Middle frontal gyrus (tissue), 1 donor: ENCODE data around the gene CDH18.

ENCODE experiments used
- DNase-seq: peaks from one replicate; pipeline ENCODE4 v3.0.0-alpha.2; 2015; ENCODE audit warnings: low spot score; ENCODE audit errors: extremely low spot score

CDH18 gene, protein sequence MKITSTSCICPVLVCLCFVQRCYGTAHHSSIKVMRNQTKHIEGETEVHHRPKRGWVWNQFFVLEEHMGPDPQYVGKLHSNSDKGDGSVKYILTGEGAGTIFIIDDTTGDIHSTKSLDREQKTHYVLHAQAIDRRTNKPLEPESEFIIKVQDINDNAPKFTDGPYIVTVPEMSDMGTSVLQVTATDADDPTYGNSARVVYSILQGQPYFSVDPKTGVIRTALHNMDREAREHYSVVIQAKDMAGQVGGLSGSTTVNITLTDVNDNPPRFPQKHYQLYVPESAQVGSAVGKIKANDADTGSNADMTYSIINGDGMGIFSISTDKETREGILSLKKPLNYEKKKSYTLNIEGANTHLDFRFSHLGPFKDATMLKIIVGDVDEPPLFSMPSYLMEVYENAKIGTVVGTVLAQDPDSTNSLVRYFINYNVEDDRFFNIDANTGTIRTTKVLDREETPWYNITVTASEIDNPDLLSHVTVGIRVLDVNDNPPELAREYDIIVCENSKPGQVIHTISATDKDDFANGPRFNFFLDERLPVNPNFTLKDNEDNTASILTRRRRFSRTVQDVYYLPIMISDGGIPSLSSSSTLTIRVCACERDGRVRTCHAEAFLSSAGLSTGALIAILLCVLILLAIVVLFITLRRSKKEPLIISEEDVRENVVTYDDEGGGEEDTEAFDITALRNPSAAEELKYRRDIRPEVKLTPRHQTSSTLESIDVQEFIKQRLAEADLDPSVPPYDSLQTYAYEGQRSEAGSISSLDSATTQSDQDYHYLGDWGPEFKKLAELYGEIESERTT

GRCh38 chr5:19987612-19988361, at the start of gene CDH18:
CDH18 (minus strand) TSS chr5:19988200; CDS start chr5:19838986, 149,214 bp downstream.
- DNase-seq = peak; percentile 71

GRCh38 chr5:20034717-20035116, 46.7 kb upstream of the CDH18 start:
- DNase-seq = no peak

DNA sequence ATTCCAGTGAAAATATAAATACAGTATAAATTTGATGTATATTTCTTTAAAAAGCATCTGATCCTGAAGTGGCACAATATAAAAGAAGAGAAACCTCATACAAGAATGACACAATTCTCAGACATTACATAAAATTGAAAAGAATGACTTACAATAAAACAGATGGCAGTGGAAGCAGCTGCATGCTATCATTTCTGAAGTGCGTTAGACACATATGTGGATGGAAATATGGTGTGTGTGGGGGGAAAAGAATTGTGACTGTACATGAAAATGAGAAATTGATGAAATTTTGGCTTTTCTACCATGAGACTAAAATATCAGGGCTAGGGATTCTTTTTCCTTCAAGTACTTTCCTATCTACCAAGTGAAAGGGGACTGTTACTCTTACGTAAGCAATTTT, 45.9 kb upstream of the CDH18 start:
- DNase-seq = peak; percentile 18

GRCh38 chr5:20032896-20033295, 44.9 kb upstream of the CDH18 start:
- no peak for DNase-seq

GRCh38 chr5:20030125-20030524, 42.1 kb upstream of the CDH18 start:
- no peak for DNase-seq

DNA sequence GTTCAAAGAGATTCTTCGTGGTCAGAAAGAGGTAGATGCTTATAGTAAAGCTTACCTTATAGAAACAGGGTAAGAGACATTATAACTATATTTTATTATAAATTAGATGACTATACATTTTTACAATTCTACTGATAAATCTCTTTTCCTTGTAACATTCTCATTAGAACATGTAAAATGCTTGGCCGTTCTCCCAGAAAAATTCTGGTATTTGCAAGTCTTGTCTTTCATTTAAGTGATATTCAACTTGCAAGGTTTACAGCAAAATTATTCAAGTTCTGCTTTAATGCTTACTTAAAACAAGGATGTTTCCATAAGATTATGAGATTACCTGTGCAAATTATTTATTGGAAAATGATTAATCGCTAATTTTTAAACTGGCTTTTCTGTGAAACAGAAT, 41.3 kb upstream of the CDH18 start:
- no peak for DNase-seq

GRCh38 chr5:20028506-20028905, 40.5 kb upstream of the CDH18 start:
- DNase-seq = no peak

GRCh38 chr5:20023686-20024180, 35.7 kb upstream of the CDH18 start:
- no peak for DNase-seq

DNA sequence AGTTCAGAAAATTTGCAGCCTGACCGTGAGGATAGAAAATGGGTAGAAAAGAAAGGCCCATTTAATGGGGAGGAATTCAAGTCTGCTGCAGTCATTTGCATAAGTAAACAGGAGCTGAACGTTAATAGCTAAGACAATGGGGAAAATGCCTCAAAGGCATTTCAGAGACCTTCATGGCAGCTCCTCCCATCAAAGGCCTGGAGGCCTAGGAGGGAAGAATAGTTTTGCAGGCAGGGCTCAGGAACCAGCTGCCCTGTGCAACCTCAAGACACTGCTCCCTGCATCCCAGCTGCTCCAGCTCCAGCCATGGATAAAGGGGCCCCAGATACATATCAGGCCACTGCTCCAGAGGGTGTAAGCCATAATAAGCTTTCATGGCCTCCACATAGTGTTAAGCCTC, 32.2 kb upstream of the CDH18 start:
- DNase-seq = no peak

- DNase-seq = no peak
Measured at GRCh38 chr5:20017021-20017420, 29.0 kb upstream of the CDH18 start.

- DNase-seq = no peak
Measured at GRCh38 chr5:20000416-20000815, 12.4 kb upstream of the CDH18 start.

DNA sequence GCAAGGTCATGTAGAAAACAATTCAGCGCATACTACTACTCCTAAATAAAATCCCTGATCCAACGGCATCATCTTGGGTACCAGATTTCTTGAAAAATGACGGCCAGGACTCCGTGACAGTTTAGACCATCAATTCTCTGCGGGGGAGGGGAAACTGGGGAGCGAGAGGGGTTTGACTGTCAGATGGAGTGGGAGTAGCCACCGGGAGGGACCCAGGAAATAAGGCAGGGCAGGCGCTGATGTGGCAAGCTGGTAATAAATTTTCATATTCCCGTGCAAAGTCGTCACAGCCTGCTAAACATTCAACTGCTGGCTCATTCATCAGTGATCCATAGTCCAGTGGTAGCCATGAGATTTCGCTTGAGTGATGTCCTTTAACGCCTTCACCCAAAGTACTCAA, 457 bp upstream of the CDH18 start:
- DNase-seq = no peak

- DNase-seq = no peak
Measured at GRCh38 chr5:19986806-19987205, 1.2 kb downstream of the CDH18 start.

GRCh38 chr5:19986031-19986619, 1.9 kb downstream of the CDH18 start:
- no peak for DNase-seq

DNA sequence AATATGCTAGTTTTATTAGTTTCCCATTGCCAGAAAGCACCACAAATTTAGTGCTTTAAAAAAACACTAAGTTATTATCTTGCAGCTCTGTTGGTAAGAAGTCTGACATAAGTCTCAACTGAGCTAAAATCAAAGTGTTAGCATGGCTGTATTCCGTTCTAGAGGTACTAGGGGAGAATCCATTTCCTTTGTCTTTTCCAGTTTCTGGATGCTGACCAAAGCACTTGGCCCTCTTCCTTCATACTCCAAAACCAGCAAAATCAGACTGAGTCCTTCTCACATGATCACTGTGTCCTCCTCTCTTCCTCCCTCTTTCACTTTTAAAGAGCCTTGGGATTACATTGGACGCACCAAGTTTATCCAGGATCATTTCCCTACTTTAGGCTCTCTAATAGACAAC, 9.5 kb downstream of the CDH18 start:
- DNase-seq = no peak

GRCh38 chr5:19977099-19977498, 10.9 kb downstream of the CDH18 start:
- DNase-seq = no peak

- DNase-seq = no peak
Measured at GRCh38 chr5:19975795-19976194, 12.2 kb downstream of the CDH18 start.

GRCh38 chr5:19960451-19960850, 27.5 kb downstream of the CDH18 start:
- no peak for DNase-seq

- no peak for DNase-seq
Measured at GRCh38 chr5:19959830-19960384, 28.1 kb downstream of the CDH18 start.

DNA sequence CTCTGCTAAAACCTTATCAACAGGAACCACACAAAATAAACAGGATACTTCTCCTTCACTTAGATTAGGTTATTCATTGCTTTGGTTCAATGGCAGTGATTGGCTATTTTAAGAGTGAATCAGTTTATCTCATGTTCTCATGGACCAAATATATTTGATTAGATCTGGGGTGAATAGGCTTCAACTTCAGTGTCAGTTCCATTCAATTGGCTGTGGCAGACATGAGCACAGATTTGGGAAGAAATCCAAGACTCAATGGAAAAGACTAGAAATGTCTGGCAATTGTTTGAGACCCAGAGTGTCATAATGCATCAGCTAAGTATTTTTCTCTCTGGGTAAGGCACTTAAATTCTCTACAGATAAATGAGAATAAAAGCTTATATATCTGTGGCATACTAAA, 37.1 kb downstream of the CDH18 start:
- no peak for DNase-seq

GRCh38 chr5:19940192-19940591, 47.8 kb downstream of the CDH18 start:
- DNase-seq = no peak
